GM12878 (cell line): ENCODE results near the gene SYK. TPM values are rescaled to one million over a fixed set of nuclear protein-coding genes. Genes with fewer than 3 reads are reported as not detected.

ENCODE experiments used
- ATAC-seq: fragments of 200-7000 bp; cut with Tn5 transposase; 3 replicates; pipeline ENCODE4 v1.9.1; 2020; ENCODE audit warnings: mild to moderate bottlenecking, moderate library complexity
- BruUV-seq: library from RNA; stranded (reverse); fragments of 400-500 nt; replicated peaks from 2 replicates; lab custom pipeline; 2021; lab: Mats Ljungman, UMichigan
- CTCF ChIA-PET: fragments of 300-600 bp; sonication (Branson Sonifier 250); formaldehyde crosslinking; extraction: SDS; loops from one replicate; lab custom pipeline; 2021; ENCODE audit warnings: inconsistent platforms; lab: Yijun Ruan, JAX
- POLR2A ChIA-PET: fragments of 350-600 bp; formaldehyde crosslinking; extraction: SDS; loops from one replicate; lab custom pipeline; 2021; ENCODE audit warnings: inconsistent platforms; lab: Charles Lee
- RAD21 ChIA-PET: fragments of 300-600 bp; sonication (Branson Sonifier 250); formaldehyde crosslinking; loops from one replicate; lab custom pipeline; 2023; ENCODE audit warnings: antibody characterized with exemption; ENCODE audit not compliant: unreplicated experiment; lab: Charles Lee
- SMC1A ChIA-PET: fragments of 300-600 bp; sonication (Branson Sonifier 250); formaldehyde crosslinking; loops from one replicate; lab custom pipeline; 2023; ENCODE audit not compliant: unreplicated experiment, uncharacterized antibody; lab: Charles Lee
- DNase-seq: peaks from one replicate; pipeline ENCODE4 v3.0.0-alpha.2; 2011; ENCODE audit warnings: low read depth, low spot score
- FAIRE-seq: peaks from 3 replicates; lab custom pipeline; 2011; peaks lifted over from hg19 to GRCh38; lab: Jason Lieb, UNC
- H2AFZ ChIP-seq: 2 replicates; pipeline ENCODE4 v1.6.0; 2011; ENCODE audit warnings: low read depth, low read length, control low read depth; ENCODE audit not compliant: control insufficient read depth
- H3K27ac ChIP-seq: 2 replicates; pipeline ENCODE4 v1.5.1; 2011; ENCODE audit warnings: control low read depth; ENCODE audit not compliant: control insufficient read depth, insufficient read depth
- H3K27me3 ChIP-seq, 2 experiments: replicated peaks in 1 of 2; 2 replicates each; pipeline versions ENCODE4 v1.6.0 to v1.6.1; 2011; ENCODE audit warnings: low read length in 1 of 2; ENCODE audit not compliant: control insufficient read depth in 2 of 2, insufficient read depth in 2 of 2
- H3K36me3 ChIP-seq, 2 experiments: 2 replicates each; pipeline ENCODE4 v1.5.1; 2011; ENCODE audit warnings: low read length in 1 of 2; ENCODE audit not compliant: control insufficient read depth in 2 of 2, insufficient read depth in 2 of 2
- H3K4me1 ChIP-seq: 2 replicates; pipeline ENCODE4 v1.6.1; 2011; ENCODE audit warnings: mild to moderate bottlenecking, low read length, moderate library complexity, mixed read lengths; ENCODE audit not compliant: control insufficient read depth, insufficient read depth
- H3K4me2 ChIP-seq: 2 replicates; pipeline ENCODE4 v1.6.0; 2011; ENCODE audit warnings: control low read depth; ENCODE audit not compliant: control insufficient read depth, insufficient read depth
- H3K4me3 ChIP-seq: fragments of 200-600 bp; sonication (generic); 2 replicates; pipeline ENCODE4 v1.5.1; 2016
- H3K79me2 ChIP-seq: 2 replicates; pipeline ENCODE4 v1.6.0; 2011; ENCODE audit warnings: low read length; ENCODE audit not compliant: control insufficient read depth, insufficient read depth
- H3K9ac ChIP-seq: 2 replicates; pipeline ENCODE4 v1.8.0; 2011; ENCODE audit warnings: low read length, control low read depth, mixed read lengths; ENCODE audit not compliant: control insufficient read depth, insufficient read depth
- H3K9me3 ChIP-seq: replicated peaks from 3 replicates; pipeline ENCODE4 v1.5.1; 2011; ENCODE audit warnings: mild to moderate bottlenecking, low read length; ENCODE audit not compliant: control insufficient read depth, insufficient read depth
- H4K20me1 ChIP-seq: 2 replicates; pipeline ENCODE4 v1.6.0; 2011; ENCODE audit not compliant: control insufficient read depth, insufficient read depth
- FOXK2 ChIP-seq: fragments of 450-650 bp; IDR thresholded peaks from 2 replicates; pipeline ENCODE4 v1.6.1; 2017; ENCODE audit warnings: mild to moderate bottlenecking, moderate library complexity
- GABPA ChIP-seq: IDR thresholded peaks from 2 replicates; pipeline ENCODE4 v1.6.1; 2014; ENCODE audit warnings: antibody characterized with exemption, low read depth, mild to moderate bottlenecking, inconsistent platforms
- LARP7 ChIP-seq: fragments of 450-650 bp; IDR thresholded peaks from 2 replicates; pipeline ENCODE4 v1.6.1; 2017; ENCODE audit warnings: mild to moderate bottlenecking
- NFIC ChIP-seq: IDR thresholded peaks from 2 replicates; pipeline ENCODE4 v1.6.1; 2012; ENCODE audit warnings: low read depth, mild to moderate bottlenecking, inconsistent platforms, low read length, moderate library complexity
- POLR2AphosphoS2 ChIP-seq: IDR thresholded peaks from 2 replicates; pipeline ENCODE4 v1.6.1; 2011; ENCODE audit warnings: low read depth, mild to moderate bottlenecking, low read length, improper control_type of control experiment, moderate library complexity
- SUZ12 ChIP-seq: fragments of 200-600 bp; sonication (generic); IDR thresholded peaks from one replicate; pipeline ENCODE4 v1.6.1; 2018; ENCODE audit warnings: antibody characterized with exemption, mild to moderate bottlenecking; ENCODE audit not compliant: unreplicated experiment
- TBL1XR1 ChIP-seq: IDR thresholded peaks from 2 replicates; pipeline ENCODE4 v1.6.1; 2012; ENCODE audit warnings: low read depth, low read length, improper control_type of control experiment
- WGBS: methylation state at CpG from one replicate; pipeline ENCODE4 v1.1.6; 2016; ENCODE audit warnings: low lambda C conversion rate; ENCODE audit not compliant: insufficient replicate concordance, insufficient coverage; ENCODE audit errors: missing lambda C conversion rate; 5-methylcytosine and 5-hydroxymethylcytosine counted together
- in situ Hi-C: fragments of 300-500 bp; cut with MboI; formaldehyde crosslinking; loops from 9 replicates; pipeline ENCODE4 v1.14.3; 2018; ENCODE audit warnings: mixed read lengths
- intact Hi-C: fragments of 100-400 bp; cut with micrococcal nuclease; formaldehyde crosslinking; loops from one replicate; pipeline ENCODE4 v1.14.2; 2022; ENCODE audit not compliant: unreplicated experiment
- polyA plus RNA-seq, 11 experiments: library from polyadenylated mRNA; depleted of rRNA in 4 of 11; unstranded in 6 of 11; stranded (reverse) in 5 of 11; fragments of >200 nt; fragmentation: Nextera tagmentation in 4 of 11; fragmentation: Illumina TruSeq in 1 of 11; extraction: Ambion mirVana in 4 of 11; extraction: Trizol in 1 of 11; gene quantifications; 1 replicate in 1 of 11; 2 replicates in 10 of 11; pipeline versions ENCODE4 v1.2.1 to v1.2.3, GENCODE V29; 2011 to 2016; ENCODE audit warnings: inconsistent platforms in 2 of 11, missing spikeins in 2 of 11, low read depth in 1 of 11
- total RNA-seq, 4 experiments: library from RNA; depleted of rRNA in 3 of 4; stranded (reverse); fragments of >200 nt in 3 of 4; fragmentation: Illumina TruSeq in 1 of 4; extraction: Trizol in 1 of 4; gene quantifications; 2 replicates each; pipeline versions ENCODE4 v1.2.1 to v1.2.3, GENCODE V29; 2013 to 2021
- TF ChIP-seq, protein P1 (sequence below): fragments of 450-650 bp; IDR thresholded peaks from 2 replicates; pipeline ENCODE4 v1.6.1; 2017; ENCODE audit warnings: low read depth, mild to moderate bottlenecking, moderate library complexity
- TF ChIP-seq, protein P2 (sequence below): IDR thresholded peaks from 2 replicates; pipeline ENCODE4 v1.6.1; 2012; ENCODE audit warnings: improper control_type of control experiment, low read depth, low read length; ENCODE audit not compliant: insufficient replicate concordance

Gene SYK
- total and polyA plus RNA-seq, 10 of the 15 experiments (the other 5 are each of a cell fraction or from before 2014, with no cell fraction given) = 6.5 to 135 (median 68.8) TPM

DNA sequence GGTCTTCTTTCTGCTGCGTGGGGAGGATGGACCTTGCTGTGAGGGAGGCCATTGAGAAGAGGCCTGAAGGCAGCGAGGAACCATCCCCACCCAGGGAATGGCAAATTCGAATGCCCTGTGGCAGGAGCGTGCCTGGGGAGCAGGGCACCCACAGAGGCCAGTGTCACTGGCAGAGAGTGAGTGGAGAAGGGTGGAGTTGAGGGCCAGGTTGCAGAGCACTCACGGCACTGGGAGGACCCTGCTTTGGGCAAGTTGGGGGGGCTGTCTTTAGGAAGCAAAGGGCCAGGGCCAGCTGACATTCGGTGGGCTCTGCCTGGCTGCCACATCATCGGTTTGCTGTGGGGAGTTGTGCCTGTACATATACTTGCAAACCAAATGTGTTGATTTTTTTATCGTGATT, 47.2 kb downstream of the SYK start:
- no peaks in the 10 kb centered on the region for H3K27me3 ChIP-seq
- BruUV-seq = no TSS peak
- in situ Hi-C loops (no loop called here), intact Hi-C loops (no loop called here)
- H3K36me3 ChIP-seq = peaks cover 14 to 38% of the 10 kb centered on the region in 2 experiments; a peak in 3 of 4 replicates
- no peaks in the 10 kb centered on the region for H3K4me1 ChIP-seq
- no peak overlapping the region for H3K4me2 ChIP-seq
- no peaks in the 10 kb centered on the region for H3K79me2 ChIP-seq
- no peaks in the 10 kb centered on the region for H3K9me3 ChIP-seq
- H3K27ac ChIP-seq = no peak overlapping the region
- H4K20me1 ChIP-seq = no peaks in the 10 kb centered on the region
- no peak for TF ChIP-seq GABPA
- H3K9ac ChIP-seq = no peak overlapping the region
- FAIRE-seq = no peak
- ChIA-PET RAD21 (no interaction called here), CTCF (no interaction called here), SMC1A (interaction anchor here (1.3 kb wide), 1 partner anchor 9 kb away, joined by 3 read pairs; no protein-coding TSS in a partner anchor), POLR2A (no interaction called here)
- H2AFZ ChIP-seq = no peak overlapping the region
- no peak for ATAC-seq
- WGBS = 66% methylated on average over 8 of the region's 8 CpGs
- DNase-seq = no peak
- no peak overlapping the region for H3K4me3 ChIP-seq

DNA sequence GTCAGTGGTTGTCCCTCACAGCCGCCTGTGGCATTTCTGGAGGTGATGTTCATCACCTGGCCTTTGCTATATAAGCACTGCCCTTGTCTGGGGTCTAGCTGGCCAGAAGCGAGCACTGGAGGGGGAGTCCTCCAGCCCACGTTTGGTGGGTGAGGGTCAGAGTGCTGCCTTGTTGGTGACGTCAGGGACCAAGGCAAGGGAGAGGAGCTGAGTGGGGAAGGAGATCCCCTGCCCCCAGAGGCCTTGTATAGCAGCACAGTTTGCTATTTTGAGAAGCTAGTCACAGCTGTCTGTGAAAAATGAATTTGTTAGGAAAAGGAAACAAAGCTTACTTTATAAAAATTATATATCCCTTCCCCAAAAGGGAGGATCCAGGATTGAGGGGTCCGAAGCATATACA, 49.8 kb downstream of the SYK start:
- H3K4me1 ChIP-seq = no peaks in the 10 kb centered on the region
- H3K4me2 ChIP-seq = no peak overlapping the region
- CTCF ChIA-PET = interaction anchor here (1.3 kb wide), 2 partner anchors 20 to 22 kb away, joined by 3 read pairs; no protein-coding TSS in a partner anchor
- FAIRE-seq (no peak), ATAC-seq (no peak), DNase-seq (no peak)
- BruUV-seq = no TSS peak
- SMC1A ChIA-PET = no interaction called here
- H3K27me3 ChIP-seq = no peaks in the 10 kb centered on the region
- H3K4me3 ChIP-seq = no peak overlapping the region
- in situ Hi-C loops (loop anchor here (25.0 kb wide), 1 partner anchor 1264 kb away; no protein-coding TSS in a partner anchor), intact Hi-C loops (no loop called here)
- RAD21 ChIA-PET = interaction anchor here (1.1 kb wide), 1 partner anchor 44 kb away, joined by 3 read pairs; no protein-coding TSS in a partner anchor
- H3K36me3 ChIP-seq = peaks cover 13 to 23% of the 10 kb centered on the region in 2 experiments; a peak in 3 of 4 replicates
- 49% methylated on average over 4 of the region's 5 CpGs for WGBS
- POLR2A ChIA-PET = no interaction called here
- no peaks in the 10 kb centered on the region for H4K20me1 ChIP-seq
- no peaks in the 10 kb centered on the region for H3K79me2 ChIP-seq
- no peak overlapping the region for H2AFZ ChIP-seq
- H3K27ac ChIP-seq = no peak overlapping the region
- no peak overlapping the region for H3K9ac ChIP-seq
- H3K9me3 ChIP-seq = no peaks in the 10 kb centered on the region
- TF ChIP-seq SUZ12 (no peak), TBL1XR1 (no peak), POLR2AphosphoS2 (no peak), LARP7 (no peak), FOXK2 (no peak), NFIC (no peak)
- TF ChIP-seq, protein P1, sequence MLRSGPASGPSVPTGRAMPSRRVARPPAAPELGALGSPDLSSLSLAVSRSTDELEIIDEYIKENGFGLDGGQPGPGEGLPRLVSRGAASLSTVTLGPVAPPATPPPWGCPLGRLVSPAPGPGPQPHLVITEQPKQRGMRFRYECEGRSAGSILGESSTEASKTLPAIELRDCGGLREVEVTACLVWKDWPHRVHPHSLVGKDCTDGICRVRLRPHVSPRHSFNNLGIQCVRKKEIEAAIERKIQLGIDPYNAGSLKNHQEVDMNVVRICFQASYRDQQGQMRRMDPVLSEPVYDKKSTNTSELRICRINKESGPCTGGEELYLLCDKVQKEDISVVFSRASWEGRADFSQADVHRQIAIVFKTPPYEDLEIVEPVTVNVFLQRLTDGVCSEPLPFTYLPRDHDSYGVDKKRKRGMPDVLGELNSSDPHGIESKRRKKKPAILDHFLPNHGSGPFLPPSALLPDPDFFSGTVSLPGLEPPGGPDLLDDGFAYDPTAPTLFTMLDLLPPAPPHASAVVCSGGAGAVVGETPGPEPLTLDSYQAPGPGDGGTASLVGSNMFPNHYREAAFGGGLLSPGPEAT = no peak
- TF ChIP-seq, protein P2, sequence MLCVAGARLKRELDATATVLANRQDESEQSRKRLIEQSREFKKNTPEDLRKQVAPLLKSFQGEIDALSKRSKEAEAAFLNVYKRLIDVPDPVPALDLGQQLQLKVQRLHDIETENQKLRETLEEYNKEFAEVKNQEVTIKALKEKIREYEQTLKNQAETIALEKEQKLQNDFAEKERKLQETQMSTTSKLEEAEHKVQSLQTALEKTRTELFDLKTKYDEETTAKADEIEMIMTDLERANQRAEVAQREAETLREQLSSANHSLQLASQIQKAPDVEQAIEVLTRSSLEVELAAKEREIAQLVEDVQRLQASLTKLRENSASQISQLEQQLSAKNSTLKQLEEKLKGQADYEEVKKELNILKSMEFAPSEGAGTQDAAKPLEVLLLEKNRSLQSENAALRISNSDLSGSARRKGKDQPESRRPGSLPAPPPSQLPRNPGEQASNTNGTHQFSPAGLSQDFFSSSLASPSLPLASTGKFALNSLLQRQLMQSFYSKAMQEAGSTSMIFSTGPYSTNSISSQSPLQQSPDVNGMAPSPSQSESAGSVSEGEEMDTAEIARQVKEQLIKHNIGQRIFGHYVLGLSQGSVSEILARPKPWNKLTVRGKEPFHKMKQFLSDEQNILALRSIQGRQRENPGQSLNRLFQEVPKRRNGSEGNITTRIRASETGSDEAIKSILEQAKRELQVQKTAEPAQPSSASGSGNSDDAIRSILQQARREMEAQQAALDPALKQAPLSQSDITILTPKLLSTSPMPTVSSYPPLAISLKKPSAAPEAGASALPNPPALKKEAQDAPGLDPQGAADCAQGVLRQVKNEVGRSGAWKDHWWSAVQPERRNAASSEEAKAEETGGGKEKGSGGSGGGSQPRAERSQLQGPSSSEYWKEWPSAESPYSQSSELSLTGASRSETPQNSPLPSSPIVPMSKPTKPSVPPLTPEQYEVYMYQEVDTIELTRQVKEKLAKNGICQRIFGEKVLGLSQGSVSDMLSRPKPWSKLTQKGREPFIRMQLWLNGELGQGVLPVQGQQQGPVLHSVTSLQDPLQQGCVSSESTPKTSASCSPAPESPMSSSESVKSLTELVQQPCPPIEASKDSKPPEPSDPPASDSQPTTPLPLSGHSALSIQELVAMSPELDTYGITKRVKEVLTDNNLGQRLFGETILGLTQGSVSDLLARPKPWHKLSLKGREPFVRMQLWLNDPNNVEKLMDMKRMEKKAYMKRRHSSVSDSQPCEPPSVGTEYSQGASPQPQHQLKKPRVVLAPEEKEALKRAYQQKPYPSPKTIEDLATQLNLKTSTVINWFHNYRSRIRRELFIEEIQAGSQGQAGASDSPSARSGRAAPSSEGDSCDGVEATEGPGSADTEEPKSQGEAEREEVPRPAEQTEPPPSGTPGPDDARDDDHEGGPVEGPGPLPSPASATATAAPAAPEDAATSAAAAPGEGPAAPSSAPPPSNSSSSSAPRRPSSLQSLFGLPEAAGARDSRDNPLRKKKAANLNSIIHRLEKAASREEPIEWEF = no peak
